HG03342 (cell line): ENCODE measurements around the gene SLC25A53.

ENCODE experiments used
- ATAC-seq: cut with Tn5 transposase; IDR thresholded peaks from one replicate; pipeline ENCODE4 v1.9.1; 2021; ENCODE audit warnings: mild to moderate bottlenecking, moderate library complexity; ENCODE audit not compliant: unreplicated experiment

Gene SLC25A53

GRCh38 chrX:104156630-104157529, at the start of gene SLC25A53:
SLC25A53 (minus strand) TSS chrX:104157009; CDS start chrX:104105257, 51,752 bp downstream.
- peak; percentile 95 for ATAC-seq

DNA sequence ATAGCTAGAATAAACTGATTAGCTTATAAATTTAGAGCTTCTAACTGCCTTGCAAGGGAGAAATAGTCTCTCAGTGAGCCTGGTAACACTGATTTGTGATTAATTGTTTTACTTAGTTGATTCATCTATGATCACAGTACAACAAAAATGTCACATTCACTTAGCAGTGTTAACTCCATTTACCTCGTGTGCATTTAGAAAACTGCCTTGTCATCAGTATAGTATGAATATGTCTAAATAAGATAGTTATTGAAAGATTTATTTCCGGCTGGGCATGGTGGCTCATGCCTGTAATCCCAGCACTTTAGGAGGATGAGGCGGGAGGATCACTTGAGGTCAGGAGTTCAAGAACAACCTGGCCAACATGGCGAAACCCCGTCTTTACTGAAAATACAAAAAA, 48.7 kb upstream of the SLC25A53 start:
- ATAC-seq: no peak

DNA sequence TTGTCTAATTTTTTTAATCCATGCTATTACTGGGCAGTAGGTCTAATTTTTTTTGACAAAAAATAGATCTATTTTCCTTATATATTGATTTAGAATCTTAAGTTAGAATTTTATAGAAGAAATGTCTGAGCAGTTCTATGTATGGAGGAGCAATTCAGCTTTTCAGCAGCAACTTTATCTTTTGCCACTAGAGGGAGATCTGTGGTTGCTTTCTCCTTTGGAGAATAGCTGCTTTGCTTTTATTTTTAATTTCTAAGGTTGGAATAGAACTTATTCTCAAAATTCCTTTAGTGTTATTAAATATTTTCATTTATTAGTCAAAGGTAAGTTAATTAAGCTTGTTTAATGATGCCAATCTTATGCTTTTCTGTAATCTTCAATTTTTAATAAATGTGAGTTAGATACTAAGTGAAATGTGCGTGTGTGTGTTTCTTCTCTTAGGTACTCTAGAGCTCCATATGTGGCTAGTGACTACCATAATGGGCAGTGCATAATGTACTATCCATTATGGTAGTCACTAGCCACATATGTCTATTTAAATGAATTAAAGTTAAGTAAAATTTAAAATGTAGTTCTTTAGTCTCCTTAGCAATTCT, 38.8 kb upstream of the SLC25A53 start:
- ATAC-seq: no peak

DNA sequence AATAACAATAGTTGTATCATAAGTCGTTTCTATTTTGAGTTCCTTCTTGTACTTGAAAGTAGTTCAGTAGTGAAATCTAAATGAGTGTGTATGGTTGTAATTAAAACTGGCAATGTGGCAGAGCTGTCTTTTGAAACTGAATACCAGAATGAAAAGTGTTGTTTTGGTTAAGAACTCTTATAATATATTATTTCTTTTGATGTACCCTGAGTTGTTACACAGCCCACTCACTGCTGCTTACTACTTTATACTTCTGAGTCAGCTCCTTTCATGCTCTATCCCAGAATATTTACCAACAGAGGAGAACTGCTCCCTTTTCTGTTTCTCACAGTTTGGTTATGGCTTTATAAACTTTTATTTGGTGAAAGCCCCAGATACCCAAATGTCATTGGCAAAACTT, 38.2 kb upstream of the SLC25A53 start:
- ATAC-seq: no peak

GRCh38 chrX:104193485-104193884, 36.7 kb upstream of the SLC25A53 start:
- ATAC-seq: no peak

DNA sequence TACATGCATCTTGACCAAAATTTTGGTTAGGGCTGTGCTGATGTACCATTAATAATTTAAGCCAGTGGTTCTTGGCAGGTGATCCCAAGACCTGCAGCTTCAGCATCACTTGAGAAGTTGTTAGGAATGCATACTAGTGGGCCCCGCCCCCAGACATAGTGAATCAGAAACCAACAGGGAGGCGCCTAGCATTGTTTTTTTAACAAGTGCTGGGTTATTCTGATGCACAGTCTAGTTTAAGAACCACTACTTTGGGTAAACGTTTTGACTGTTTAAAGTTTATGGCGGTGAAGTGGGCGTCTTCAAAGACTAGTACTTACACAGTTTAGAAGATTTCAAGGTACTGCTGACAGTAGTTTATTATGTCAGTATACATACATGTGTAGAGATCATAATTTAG, 33.0 kb upstream of the SLC25A53 start:
- ATAC-seq: no peak

GRCh38 chrX:104187931-104188330, 31.1 kb upstream of the SLC25A53 start:
- no peak for ATAC-seq

DNA sequence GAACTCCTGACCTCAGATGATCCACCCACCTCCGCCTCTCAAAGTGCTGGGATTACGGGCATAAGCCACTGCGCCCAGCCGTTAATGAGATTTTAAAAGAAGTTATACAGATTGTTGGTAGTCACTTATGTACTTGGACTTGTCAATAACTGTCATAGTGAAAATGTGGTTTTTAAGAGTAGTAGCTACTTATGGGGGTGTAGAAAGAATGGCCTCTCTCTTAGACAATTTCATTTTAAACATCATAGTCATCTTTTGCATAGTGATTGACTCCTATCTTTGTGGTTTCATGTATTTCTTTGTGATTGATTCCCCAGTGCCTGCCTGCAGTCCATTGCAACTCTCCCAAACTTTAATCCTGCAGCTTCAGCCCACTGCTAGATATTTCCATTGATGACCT, 26.9 kb upstream of the SLC25A53 start:
- no peak for ATAC-seq

DNA sequence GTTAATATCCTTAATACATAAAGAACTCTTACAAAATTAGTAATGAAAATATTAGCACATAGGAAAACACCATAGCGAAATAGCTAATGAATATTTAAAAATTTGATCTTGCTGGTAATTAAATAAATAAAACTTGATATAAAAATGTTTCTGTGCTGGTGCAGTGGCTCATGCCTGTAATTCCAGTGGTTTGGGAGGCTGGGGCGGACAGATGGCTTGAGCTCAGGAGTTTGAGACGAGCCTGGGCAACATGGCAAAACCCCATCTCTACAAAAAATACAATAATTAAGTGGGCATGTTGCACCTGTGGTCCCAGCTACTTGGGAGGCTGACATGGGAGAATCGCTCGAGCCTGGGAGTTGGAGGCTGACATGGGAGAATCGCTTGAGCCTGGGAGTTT, 17.0 kb upstream of the SLC25A53 start:
- no peak for ATAC-seq

- no peak for ATAC-seq
Observed at GRCh38 chrX:104172788-104173187, 16.0 kb upstream of the SLC25A53 start.

DNA sequence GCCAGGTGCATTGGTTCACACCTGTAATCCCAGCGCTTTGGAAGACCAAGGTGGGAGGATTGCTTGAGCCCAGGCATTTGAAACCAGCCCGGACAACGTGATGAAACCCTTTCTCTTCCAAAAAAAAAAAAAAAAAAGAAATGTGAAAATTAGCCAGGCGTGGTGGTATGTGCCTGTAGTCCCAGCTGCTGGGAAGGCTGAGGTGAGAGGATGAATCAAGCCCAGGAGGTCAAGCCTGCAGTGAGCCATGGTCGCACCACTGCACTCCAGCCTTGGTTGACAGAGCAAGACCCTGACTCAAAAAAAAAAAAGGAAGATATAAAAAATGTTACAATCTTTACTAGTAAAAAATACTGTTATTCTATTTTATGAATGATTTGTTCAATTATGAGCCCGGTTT, 15.3 kb upstream of the SLC25A53 start:
- ATAC-seq: no peak

GRCh38 chrX:104168127-104168526, 11.3 kb upstream of the SLC25A53 start:
- ATAC-seq: no peak

GRCh38 chrX:104166735-104167436, 10.1 kb upstream of the SLC25A53 start:
- no peak for ATAC-seq

DNA sequence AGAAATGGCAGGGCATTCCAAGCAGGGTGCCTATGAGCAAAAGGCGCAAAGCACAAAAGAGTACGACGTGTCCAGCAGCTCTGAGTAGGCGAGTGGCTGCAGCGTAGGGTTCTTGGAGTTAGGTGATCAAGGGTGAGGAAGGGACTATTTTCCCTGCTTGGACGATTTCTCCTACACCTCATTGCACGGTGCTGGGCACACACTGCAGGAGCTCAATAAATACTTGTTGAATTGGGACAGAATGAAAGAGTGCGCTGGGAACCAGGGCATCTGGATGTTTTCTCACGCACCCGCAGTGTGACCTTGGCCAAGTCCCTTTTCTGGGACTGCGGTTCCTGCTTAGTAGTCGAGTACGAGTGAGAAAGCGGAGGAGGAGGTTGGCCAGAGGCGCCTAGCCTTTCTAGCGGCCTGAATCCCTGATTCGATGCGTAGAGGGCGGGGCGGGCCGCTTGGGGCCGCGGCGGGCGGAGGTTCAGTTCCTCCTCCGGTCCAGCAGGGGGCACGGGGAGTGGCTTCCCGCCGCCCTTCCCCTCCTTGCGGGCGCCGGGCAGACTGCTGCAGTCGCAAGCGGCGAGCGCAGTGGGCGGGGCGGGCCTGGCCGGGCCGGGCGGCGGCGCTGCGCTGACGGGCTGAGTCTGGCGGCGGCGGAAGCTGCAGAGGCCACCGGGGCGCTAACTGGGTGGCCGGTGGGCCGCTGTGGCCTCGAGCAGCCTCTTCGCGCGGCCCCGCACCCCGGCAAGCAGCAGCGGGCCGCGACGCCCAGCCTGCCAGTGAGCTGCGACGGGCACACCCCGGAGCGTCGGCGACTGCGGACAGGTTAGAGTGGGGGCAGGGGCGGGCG, 9.3 kb upstream of the SLC25A53 start, which contains the start of gene FAM199X:
Gene FAM199X, plus strand, starts transcription at position 560 of the 841 bp plus-strand sequence. CDS start 333 bp downstream, outside the sequence.
- peak; percentile 97 for ATAC-seq

GRCh38 chrX:104151037-104151436, 5.8 kb downstream of the SLC25A53 start:
- ATAC-seq: no peak

GRCh38 chrX:104141087-104141760, 15.6 kb downstream of the SLC25A53 start:
- no peak for ATAC-seq

- ATAC-seq: no peak
Observed at GRCh38 chrX:104137496-104137895, 19.3 kb downstream of the SLC25A53 start.

GRCh38 chrX:104136241-104137019, 20.4 kb downstream of the SLC25A53 start:
- ATAC-seq: peak; percentile 89

DNA sequence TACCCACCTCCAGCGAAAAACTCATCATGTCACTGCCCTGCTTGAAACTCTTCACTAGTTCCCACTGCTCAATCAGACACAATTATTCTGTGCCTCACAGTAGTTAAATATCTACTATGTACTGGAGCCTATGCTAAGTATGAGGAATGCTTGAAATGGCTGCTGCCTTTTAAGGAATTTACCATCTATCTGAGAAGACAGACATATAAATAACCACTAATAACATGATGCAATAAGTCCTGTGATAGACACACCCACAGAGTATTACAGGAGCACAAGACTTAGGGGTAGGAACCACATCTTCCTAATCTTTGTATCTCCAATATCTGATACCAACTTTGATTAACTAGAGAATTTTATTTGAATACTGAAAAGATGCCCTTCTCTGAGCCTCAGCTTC, 21.1 kb downstream of the SLC25A53 start:
- no peak for ATAC-seq
